AG04450 (cell line): ENCODE measurements around the gene KIAA0319L. TPM values are rescaled to one million over a fixed set of nuclear protein-coding genes. Genes with fewer than 3 reads are reported as not detected.

Experiments used
- CTCF ChIA-PET: fragments of 300-600, 350-600 bp; formaldehyde crosslinking; extraction: SDS; loops from one replicate; lab custom pipeline; 2022; ENCODE audit warnings: antibody characterized with exemption, inconsistent platforms; lab: Charles Lee
- POLR2A ChIA-PET: fragments of 350-600 bp; formaldehyde crosslinking; extraction: SDS; loops from one replicate; lab custom pipeline; 2021; ENCODE audit warnings: antibody characterized with exemption, inconsistent platforms; lab: Yijun Ruan, JAX
- DNase-seq: peaks from one replicate; pipeline ENCODE4 v3.0.0-alpha.2; 2011; ENCODE audit warnings: low read depth, low spot score
- H3K27ac ChIP-seq: one replicate; pipeline ENCODE4 v1.5.1; 2012; ENCODE audit warnings: low read depth, low read length, control low read depth
- H3K27me3 ChIP-seq: one replicate; pipeline ENCODE4 v1.6.0; 2012; ENCODE audit warnings: low read length; ENCODE audit not compliant: control insufficient read depth, insufficient read depth
- H3K4me3 ChIP-seq: 2 replicates; pipeline ENCODE4 v1.5.1; 2011; ENCODE audit warnings: mild to moderate bottlenecking, low read depth, low read length, control low read depth
- H3K9me3 ChIP-seq: 2 replicates; pipeline ENCODE4 v1.5.1; 2012; ENCODE audit warnings: low read length; ENCODE audit not compliant: control insufficient read depth, insufficient read depth
- polyA plus RNA-seq: library from polyadenylated mRNA; depleted of rRNA; stranded (reverse); fragments of >200 nt; gene quantifications from 2 replicates; pipeline ENCODE4 v1.2.3, GENCODE V29; 2011
- TF ChIP-seq, protein P1 (sequence below): IDR thresholded peaks from 2 replicates; pipeline ENCODE4 v1.5.1; 2011; ENCODE audit warnings: low read depth, low read length, control low read depth, inconsistent platforms

The KIAA0319L gene
- polyA plus RNA-seq, 1 experiment, result 69.5 TPM

DNA sequence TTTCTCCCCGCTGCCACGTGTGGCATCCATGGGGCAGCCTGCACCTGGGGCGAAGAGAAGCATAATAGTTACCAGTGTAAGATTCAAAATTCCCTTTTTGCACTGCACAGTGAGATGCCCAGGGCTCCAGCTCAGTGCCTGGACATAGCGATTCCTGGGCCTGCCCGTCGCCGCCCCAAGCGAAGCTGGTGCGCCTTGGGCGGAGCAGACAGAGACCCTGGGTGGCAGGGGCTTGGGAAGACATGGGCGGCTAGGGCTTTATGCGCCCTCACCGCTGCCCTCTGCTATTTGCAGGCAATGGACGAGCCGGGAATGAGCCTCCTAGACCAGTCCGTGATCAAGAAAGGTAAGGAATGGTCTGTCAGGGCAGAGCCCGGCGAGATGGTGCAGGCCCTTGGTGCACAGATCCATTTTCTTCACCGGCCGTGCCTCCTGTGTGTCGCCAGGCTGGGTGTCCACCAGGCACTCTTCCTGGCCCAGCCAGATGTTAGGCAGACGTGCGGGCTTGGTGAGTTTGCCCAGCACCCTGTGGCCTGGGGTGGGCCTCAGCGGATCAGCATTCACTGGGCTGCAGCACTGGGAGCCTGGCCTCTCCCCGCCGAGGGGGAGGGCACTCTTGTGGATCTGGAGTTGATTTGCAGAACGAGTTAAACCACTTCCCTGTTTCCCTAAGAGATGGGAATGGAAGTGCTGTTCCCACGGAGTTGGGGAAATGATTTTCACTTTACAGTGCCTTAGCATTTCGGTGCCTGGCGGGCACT is 17.6 kb upstream of the KIAA0319L start:
- ChIA-PET CTCF (interaction anchor here (0.7 kb wide), 1 partner anchor 10 kb away, joined by 3 read pairs; no protein-coding TSS in a partner anchor), POLR2A (interaction anchor here (0.6 kb wide), 1 partner anchor 10 kb away, joined by 3 read pairs; no protein-coding TSS in a partner anchor)
- DNase-seq, result no peak
- TF ChIP-seq, protein P1, sequence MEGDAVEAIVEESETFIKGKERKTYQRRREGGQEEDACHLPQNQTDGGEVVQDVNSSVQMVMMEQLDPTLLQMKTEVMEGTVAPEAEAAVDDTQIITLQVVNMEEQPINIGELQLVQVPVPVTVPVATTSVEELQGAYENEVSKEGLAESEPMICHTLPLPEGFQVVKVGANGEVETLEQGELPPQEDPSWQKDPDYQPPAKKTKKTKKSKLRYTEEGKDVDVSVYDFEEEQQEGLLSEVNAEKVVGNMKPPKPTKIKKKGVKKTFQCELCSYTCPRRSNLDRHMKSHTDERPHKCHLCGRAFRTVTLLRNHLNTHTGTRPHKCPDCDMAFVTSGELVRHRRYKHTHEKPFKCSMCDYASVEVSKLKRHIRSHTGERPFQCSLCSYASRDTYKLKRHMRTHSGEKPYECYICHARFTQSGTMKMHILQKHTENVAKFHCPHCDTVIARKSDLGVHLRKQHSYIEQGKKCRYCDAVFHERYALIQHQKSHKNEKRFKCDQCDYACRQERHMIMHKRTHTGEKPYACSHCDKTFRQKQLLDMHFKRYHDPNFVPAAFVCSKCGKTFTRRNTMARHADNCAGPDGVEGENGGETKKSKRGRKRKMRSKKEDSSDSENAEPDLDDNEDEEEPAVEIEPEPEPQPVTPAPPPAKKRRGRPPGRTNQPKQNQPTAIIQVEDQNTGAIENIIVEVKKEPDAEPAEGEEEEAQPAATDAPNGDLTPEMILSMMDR, result no peak
- Histone ChIP-seq H3K27me3 (peaks cover 55% of the 10 kb centered on the region), H3K27ac (no peak overlapping the region), H3K9me3 (peaks cover 5% of the 10 kb centered on the region; the same call in 1 of the 2 replicates), H3K4me3 (no peak overlapping the region)

DNA sequence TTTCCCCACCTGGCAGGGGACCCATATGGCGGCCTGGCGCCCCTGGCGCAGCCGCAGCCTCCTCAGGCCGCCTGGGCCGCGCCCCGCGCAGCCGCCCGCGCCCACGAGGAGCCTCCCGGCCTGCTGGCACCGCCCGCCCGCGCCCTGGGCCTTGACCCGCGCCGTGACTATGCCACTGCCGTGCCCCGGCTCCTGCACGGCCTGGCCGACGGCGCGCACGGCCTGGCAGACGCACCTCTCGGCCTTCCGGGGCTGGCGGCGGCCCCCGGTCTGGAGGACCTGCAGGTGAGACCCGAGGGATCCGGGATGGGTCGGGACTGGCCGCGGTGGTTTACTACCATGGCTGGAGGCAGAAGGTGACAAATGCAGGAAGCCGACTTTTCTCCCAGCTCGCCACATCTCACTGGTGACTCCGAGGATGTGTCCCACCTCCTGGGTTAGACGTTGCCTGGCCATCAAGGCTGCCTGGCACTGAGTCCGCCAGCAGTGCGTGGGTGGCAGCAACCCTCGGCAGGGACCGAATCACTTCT is 17.0 kb upstream of the KIAA0319L start:
- CTCF ChIA-PET, result interaction anchor here (4.8 kb wide), 1 partner anchor 153 kb away, joined by 109 read pairs; no protein-coding TSS in a partner anchor

DNA sequence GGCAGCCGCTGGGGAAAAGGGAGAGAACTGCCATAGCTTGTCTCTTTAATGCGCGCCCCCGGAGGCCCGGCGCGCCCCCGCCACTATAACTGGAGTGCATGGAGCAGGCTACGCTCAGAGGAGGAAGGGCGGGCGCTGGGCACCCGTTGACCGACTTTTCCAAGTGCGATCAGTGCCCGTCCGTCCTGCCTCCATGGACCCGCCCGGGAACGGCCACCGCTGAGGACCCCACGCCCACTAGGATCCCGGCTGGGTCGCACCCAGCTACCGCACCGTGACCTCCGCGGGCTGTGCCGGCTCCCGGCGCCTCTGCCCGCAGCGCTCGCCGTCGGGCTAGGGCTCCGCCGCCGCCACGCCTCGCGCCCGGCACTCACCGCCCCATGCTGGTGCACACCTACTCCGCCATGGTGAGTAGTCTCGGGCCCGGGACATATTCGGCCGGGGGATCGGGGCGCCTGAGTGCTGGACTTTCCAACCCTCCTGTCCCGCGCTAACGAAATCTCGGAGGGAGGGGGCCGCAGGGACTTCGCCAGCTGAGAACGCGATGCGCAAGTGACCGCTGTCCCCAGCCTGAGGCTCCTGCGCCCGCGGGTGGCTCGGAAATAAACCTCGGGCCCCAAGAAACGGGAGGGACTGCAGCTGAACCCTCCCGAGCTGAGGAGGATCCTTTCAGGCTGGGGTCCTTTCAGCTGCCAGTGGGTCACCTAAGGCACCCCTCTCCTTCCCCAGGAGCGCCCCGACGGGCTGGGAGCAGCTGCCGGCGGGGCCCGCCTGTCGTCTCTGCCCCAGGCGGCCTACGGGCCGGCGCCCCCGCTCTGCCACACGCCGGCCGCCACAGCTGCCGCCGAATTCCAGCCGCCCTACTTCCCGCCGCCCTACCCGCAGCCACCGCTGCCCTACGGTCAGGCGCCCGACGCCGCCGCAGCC is 16.3 kb upstream of the KIAA0319L start, which contains the start of gene TFAP2E:
TFAP2E (plus strand) TSS at position 117 of the 927 bp plus-strand sequence; CDS start at position 381, 264 bp downstream.
- DNase-seq, result no peak
- H3K9me3 ChIP-seq, result peaks cover 5% of the 10 kb centered on the region; the same call in 1 of the 2 replicates
- peak within 1 kb of the TSS; percentile 60 for H3K4me3 ChIP-seq
- peaks cover 55% of the 10 kb centered on the region for H3K27me3 ChIP-seq
- ChIA-PET CTCF (interaction anchor here (0.6 to 4.8 kb wide), 9 partner anchors 9 to 199 kb away, joined by 3 to 109 read pairs (median 4); partner anchors contain the start of gene CLSPN), POLR2A (interaction anchor here (0.9 to 1.2 kb wide), 3 partner anchors 16 to 196 kb away, joined by 3 to 9 read pairs (median 3); partner anchors contain the start of genes CLSPN and NCDN)
- H3K27ac ChIP-seq, result no peak within 1 kb of the TSS
- TF ChIP-seq, protein P1, result no peak

More for the DNA sequence above, 17.0 kb upstream of the KIAA0319L start:
- peaks cover 55% of the 10 kb centered on the region for H3K27me3 ChIP-seq
- POLR2A ChIA-PET, result no interaction called here
- H3K4me3 ChIP-seq, result no peak overlapping the region
- no peak overlapping the region for H3K27ac ChIP-seq
- TF ChIP-seq, protein P1, result no peak
- DNase-seq, result no peak
- peaks cover 5% of the 10 kb centered on the region; the same call in 1 of the 2 replicates for H3K9me3 ChIP-seq

DNA sequence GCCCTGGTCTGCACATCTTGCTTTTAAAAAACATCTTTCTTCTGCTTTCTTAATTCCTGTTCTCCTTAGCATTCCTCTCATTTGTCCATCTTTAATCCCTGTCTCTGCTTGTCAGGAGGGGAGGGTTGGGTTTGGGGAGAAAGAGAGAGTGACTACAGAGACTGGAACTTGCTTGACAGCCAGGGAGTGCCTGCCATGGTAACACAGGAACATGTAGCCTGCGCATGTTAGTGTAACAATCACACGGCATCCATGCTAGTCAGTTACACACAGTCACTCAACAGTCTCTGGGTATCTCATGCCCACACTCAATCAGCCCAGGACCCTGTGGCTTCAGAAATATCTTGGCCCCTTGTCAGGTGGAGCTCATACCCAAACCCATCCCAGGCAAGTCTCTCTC is 15.1 kb upstream of the KIAA0319L start:
- TF ChIP-seq, protein P1, result no peak
- Histone ChIP-seq H3K9me3 (peaks cover 4% of the 10 kb centered on the region; the same call in 1 of the 2 replicates), H3K27ac (no peak overlapping the region), H3K27me3 (peaks cover 49% of the 10 kb centered on the region), H3K4me3 (no peak overlapping the region)
- DNase-seq, result no peak
- ChIA-PET POLR2A (no interaction called here), CTCF (interaction anchor here (1.0 to 4.8 kb wide), 7 partner anchors 8 to 197 kb away, joined by 3 to 109 read pairs (median 9); partner anchors contain the start of gene CLSPN)
